Measurements from ENCODE around the gene ROGDI.

- TF ChIP-seq POLR2A (IDR thresholded peaks at IDR 0.05), result no peak
- no peak for TF ChIP-seq CTCF (IDR thresholded peaks at IDR 0.05)
- no peak for TF ChIP-seq POLR2AphosphoS5 (IDR thresholded peaks at IDR 0.05)
Observed at GRCh38 chr16:4826526-4826925, 24.1 kb upstream of the ROGDI start.

All from suprapubic skin (tissue), 4 donors.